BJ (cell line): ENCODE results near the gene STT3B. TPM values are rescaled to one million over a fixed set of nuclear protein-coding genes. Genes with fewer than 3 reads are reported as not detected.

Source experiments
- CTCF ChIA-PET: fragments of 350-600 bp; formaldehyde crosslinking; extraction: SDS; loops from one replicate; lab custom pipeline; 2021; ENCODE audit warnings: antibody characterized with exemption, inconsistent platforms; lab: Yijun Ruan, JAX
- POLR2A ChIA-PET: fragments of 300-600 bp; sonication (Branson Sonifier 250); formaldehyde crosslinking; extraction: SDS; loops from one replicate; lab custom pipeline; 2021; ENCODE audit warnings: antibody characterized with exemption; lab: Charles Lee
- DNase-seq: peaks from one replicate; pipeline ENCODE4 v3.0.0-alpha.2; 2011; ENCODE audit warnings: low read depth
- H3K27me3 ChIP-seq: 2 replicates; pipeline ENCODE4 v1.6.0; 2011; ENCODE audit warnings: low read length; ENCODE audit not compliant: control insufficient read depth, insufficient read depth
- H3K36me3 ChIP-seq: 2 replicates; pipeline ENCODE4 v1.5.1; 2011; ENCODE audit warnings: low read length; ENCODE audit not compliant: control insufficient read depth, insufficient read depth
- H3K4me3 ChIP-seq: 2 replicates; pipeline ENCODE4 v1.5.1; 2011; ENCODE audit warnings: low read depth, mild to moderate bottlenecking, control low read depth, low read length
- polyA plus RNA-seq: library from polyadenylated mRNA; depleted of rRNA; stranded (reverse); fragments of >200 nt; gene quantifications from 2 replicates; pipeline ENCODE4 v1.2.3, GENCODE V29; 2011
- TF ChIP-seq, protein P1 (sequence below): IDR thresholded peaks from 2 replicates; pipeline ENCODE4 v1.5.1; 2011; ENCODE audit warnings: low read depth, mild to moderate bottlenecking, control low read depth, inconsistent platforms, low read length, moderate library complexity; ENCODE audit not compliant: insufficient read depth

The STT3B gene
- polyA plus RNA-seq, 1 experiment = 39.7 TPM

DNA sequence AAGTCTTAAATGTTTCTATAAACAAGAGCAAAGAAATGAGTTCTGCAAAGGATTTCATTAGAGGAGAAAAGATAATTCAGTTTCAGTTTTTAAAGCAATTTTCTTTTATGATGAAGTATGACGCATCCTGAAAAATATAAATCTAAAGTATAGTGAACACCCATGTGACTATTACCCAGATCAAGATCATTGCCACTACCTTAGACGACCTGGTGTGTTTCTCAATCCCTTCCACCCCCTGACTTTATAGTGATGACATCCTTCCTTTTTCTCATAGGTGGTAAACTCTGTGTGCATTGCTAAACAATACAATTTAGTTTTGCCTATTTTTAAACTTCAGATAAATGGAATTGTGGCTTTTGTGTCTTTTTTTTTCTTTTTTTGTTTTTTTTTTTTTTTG lies 8.4 kb downstream of the STT3B start:
- no peak overlapping the region for H3K4me3 ChIP-seq
- no peak for DNase-seq
- H3K27me3 ChIP-seq = no peaks in the 10 kb centered on the region
- POLR2A ChIA-PET = no interaction called here
- TF ChIP-seq, protein P1, sequence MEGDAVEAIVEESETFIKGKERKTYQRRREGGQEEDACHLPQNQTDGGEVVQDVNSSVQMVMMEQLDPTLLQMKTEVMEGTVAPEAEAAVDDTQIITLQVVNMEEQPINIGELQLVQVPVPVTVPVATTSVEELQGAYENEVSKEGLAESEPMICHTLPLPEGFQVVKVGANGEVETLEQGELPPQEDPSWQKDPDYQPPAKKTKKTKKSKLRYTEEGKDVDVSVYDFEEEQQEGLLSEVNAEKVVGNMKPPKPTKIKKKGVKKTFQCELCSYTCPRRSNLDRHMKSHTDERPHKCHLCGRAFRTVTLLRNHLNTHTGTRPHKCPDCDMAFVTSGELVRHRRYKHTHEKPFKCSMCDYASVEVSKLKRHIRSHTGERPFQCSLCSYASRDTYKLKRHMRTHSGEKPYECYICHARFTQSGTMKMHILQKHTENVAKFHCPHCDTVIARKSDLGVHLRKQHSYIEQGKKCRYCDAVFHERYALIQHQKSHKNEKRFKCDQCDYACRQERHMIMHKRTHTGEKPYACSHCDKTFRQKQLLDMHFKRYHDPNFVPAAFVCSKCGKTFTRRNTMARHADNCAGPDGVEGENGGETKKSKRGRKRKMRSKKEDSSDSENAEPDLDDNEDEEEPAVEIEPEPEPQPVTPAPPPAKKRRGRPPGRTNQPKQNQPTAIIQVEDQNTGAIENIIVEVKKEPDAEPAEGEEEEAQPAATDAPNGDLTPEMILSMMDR = no peak
- H3K36me3 ChIP-seq = no peaks in the 10 kb centered on the region
- CTCF ChIA-PET = no interaction called here

DNA sequence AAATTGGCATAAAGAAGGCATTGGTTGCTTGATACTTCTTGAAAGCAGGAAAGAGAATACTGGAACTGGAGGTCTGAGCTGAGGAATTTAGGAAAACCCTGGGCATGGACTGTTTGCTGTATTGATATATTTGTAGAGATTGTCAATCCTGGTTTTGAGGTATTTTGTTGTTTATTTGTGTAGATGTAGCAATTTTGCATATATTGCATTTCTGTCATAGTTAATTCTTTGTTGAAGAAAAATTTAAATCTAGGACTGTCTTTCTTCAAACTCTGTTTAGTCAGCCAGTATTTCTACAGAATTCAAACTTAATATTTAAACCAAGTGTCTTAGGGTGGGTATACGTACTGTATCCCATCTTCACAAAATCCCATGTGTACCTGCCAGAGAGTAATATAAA lies 9.5 kb downstream of the STT3B start:
- ChIA-PET CTCF (interaction anchor here (0.7 kb wide), 1 partner anchor 11 kb away, joined by 3 read pairs; no protein-coding TSS in a partner anchor), POLR2A (no interaction called here)
- DNase-seq = no peak
- no peaks in the 10 kb centered on the region for H3K27me3 ChIP-seq
- H3K4me3 ChIP-seq = no peak overlapping the region
- TF ChIP-seq, protein P1 = no peak
- no peaks in the 10 kb centered on the region for H3K36me3 ChIP-seq

DNA sequence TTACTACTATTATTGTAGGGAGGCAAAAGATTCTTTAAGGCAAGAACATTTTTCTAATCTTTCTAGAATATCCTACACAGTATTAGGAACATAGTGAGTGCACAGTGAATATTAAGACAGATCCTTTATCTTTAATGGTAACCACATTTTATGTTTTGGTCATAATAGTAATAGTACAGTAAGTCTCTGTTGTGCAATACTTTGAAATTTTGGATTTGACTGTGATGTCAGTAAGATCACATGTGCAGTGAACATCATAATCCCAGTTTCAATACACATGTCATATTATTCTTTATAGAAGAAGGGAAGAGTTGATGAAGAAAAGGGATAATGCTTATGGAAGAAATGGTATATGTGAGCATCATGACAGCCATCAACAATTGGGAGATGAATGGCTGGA lies 10.7 kb downstream of the STT3B start:
- CTCF ChIA-PET = no interaction called here
- TF ChIP-seq, protein P1 = no peak
- Histone ChIP-seq H3K36me3 (no peaks in the 10 kb centered on the region), H3K27me3 (no peaks in the 10 kb centered on the region), H3K4me3 (no peak overlapping the region)
- POLR2A ChIA-PET = no interaction called here
- DNase-seq = no peak

DNA sequence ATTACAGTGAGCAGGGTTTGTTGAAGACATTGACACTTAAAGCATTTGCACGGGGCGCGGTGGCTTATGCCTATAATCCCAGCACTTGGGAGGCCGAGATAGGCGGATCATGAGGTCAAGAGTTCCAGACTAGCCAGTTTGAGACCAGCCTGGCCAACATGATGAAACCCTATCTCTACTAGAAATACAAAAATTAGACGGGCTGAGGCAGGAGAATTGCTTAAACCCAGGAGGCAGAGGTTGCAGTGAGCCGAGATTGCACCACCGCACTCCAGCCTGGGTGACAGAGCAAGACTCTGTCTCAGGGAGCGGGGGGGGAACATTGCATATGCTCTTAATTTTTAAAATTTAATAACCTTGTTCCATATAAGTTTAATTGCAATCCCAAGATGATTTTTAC lies 11.9 kb downstream of the STT3B start:
- DNase-seq = no peak
- POLR2A ChIA-PET = no interaction called here
- CTCF ChIA-PET = no interaction called here
- Histone ChIP-seq H3K36me3 (no peaks in the 10 kb centered on the region), H3K4me3 (no peak overlapping the region), H3K27me3 (no peaks in the 10 kb centered on the region)
- TF ChIP-seq, protein P1 = no peak

DNA sequence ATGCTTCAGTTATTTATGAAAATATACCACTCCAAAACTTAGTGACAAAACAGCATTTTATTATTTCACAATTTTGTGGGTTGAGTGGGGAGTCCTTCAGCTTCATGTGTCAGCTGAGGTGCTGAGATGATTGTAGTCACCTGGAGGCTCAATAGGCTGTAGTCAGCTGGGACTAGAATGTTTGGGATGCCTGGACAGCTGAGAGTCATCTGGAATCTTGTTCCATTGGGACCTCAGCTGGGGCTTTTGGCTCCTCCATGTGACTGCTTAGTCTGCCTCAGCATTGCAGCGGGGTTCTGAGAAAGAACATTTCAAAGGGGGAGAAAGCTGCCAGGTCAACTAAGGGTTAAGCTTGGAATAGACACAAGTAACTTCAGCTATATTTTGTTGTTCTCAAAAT lies 13.4 kb downstream of the STT3B start:
- DNase-seq = no peak
- H3K27me3 ChIP-seq = no peaks in the 10 kb centered on the region
- TF ChIP-seq, protein P1 = no peak
- no peak overlapping the region for H3K4me3 ChIP-seq
- no peaks in the 10 kb centered on the region for H3K36me3 ChIP-seq
- ChIA-PET CTCF (interaction anchor here (0.7 kb wide), 1 partner anchor 224 kb away, joined by 3 read pairs; no protein-coding TSS in a partner anchor), POLR2A (interaction anchor here (0.7 kb wide), 2 partner anchors 14 to 178 kb away, joined by 3 read pairs; partner anchors contain the start of gene STT3B)
